Stimulated activated naive CD8-positive, alpha-beta T cell treated with anti-CD3 and anti-CD28 coated beads, Interleukin-15, Interleukin-2, amounts not matched to agents 100 ng/mL and 50 ng/mL, for 24 hours (primary cell): ENCODE measurements around the gene DNAJB11.
"Not testable (repeated sequence)": the region's sequence is repeated elsewhere in the genome, so short reads cannot be mapped to it uniquely, and the experiment has no call there.

Experiments used
- H3K27ac Mint-ChIP-seq: one replicate; pipeline ENCODE4 v1.8.0; 2021; ENCODE audit warnings: mild to moderate bottlenecking, mixed read lengths
- H3K27me3 Mint-ChIP-seq: one replicate; pipeline ENCODE4 v1.8.0; 2021; ENCODE audit warnings: mixed read lengths
- H3K36me3 Mint-ChIP-seq: one replicate; pipeline ENCODE4 v1.8.0; 2021; ENCODE audit warnings: low read depth, mixed read lengths
- H3K4me1 Mint-ChIP-seq: one replicate; pipeline ENCODE4 v1.8.0; 2021; ENCODE audit warnings: low read depth, mixed read lengths
- H3K4me3 Mint-ChIP-seq: one replicate; pipeline ENCODE4 v1.8.0; 2021; ENCODE audit warnings: mild to moderate bottlenecking, mixed read lengths
- H3K9me3 Mint-ChIP-seq: one replicate; pipeline ENCODE4 v1.8.0; 2021; ENCODE audit warnings: mixed read lengths

The DNAJB11 gene

GRCh38 chr3:186538779-186539178 lies 31.7 kb upstream of the DNAJB11 start:
- peak overlapping the region; percentile 96 for H3K27ac Mint-ChIP-seq
- no peak overlapping the region for H3K4me3 Mint-ChIP-seq
- peaks cover 78% of the 10 kb centered on the region for H3K4me1 Mint-ChIP-seq
- no peaks in the 10 kb centered on the region for H3K9me3 Mint-ChIP-seq
- no peaks in the 10 kb centered on the region for H3K27me3 Mint-ChIP-seq
- peaks cover 9% of the 10 kb centered on the region for H3K36me3 Mint-ChIP-seq

GRCh38 chr3:186540221-186540834 lies 30.2 kb upstream of the DNAJB11 start:
- H3K9me3 Mint-ChIP-seq = no peaks in the 10 kb centered on the region
- H3K27me3 Mint-ChIP-seq = no peaks in the 10 kb centered on the region
- H3K36me3 Mint-ChIP-seq = peaks cover 18% of the 10 kb centered on the region
- H3K4me3 Mint-ChIP-seq = no peak overlapping the region
- peaks cover 63% of the 10 kb centered on the region for H3K4me1 Mint-ChIP-seq
- peak overlapping the region; percentile 63 for H3K27ac Mint-ChIP-seq

- Mint-ChIP-seq H3K36me3 (peaks cover 18% of the 10 kb centered on the region), H3K27me3 (no peaks in the 10 kb centered on the region), H3K4me3 (no peak overlapping the region), H3K4me1 (peaks cover 58% of the 10 kb centered on the region), H3K9me3 (no peaks in the 10 kb centered on the region), H3K27ac (peak overlapping the region; percentile 63)
Observed at GRCh38 chr3:186540835-186541226, 29.7 kb upstream of the DNAJB11 start.

GRCh38 chr3:186544281-186544680 lies 26.2 kb upstream of the DNAJB11 start, which contains the start of gene CRYGS:
Gene CRYGS, minus strand, starts transcription at chr3:186544380. Its CDS starts 54 bp downstream, at chr3:186544326.
- no peak within 1 kb of the TSS for H3K27ac Mint-ChIP-seq

DNA sequence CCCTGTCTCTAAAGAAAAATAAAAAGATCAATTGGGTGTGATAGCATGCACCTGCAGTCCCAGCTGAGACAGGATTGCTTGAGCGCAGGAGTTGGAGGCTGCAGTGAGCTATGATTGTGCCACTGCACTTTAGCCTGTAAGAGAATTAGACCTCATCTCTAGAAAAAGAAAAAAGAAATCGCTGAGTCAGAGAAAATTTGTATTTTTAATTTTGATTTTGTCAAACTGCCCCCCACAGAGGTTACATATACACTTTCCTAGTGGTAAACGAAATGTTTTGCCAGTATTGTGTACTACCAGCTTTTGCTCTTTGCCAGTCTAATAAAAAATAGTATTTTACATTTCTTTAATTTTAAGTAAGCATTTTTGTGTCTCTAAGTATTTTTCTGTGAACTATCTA lies 21.0 kb upstream of the DNAJB11 start:
- Mint-ChIP-seq H3K27me3 (no peaks in the 10 kb centered on the region), H3K4me3 (no peak overlapping the region), H3K9me3 (no peaks in the 10 kb centered on the region), H3K4me1 (no peaks in the 10 kb centered on the region), H3K36me3 (peaks cover 55% of the 10 kb centered on the region), H3K27ac (no peak overlapping the region)

More at GRCh38 chr3:186544281-186544680, 26.2 kb upstream of the DNAJB11 start, which contains the start of gene CRYGS:
- no peaks in the 10 kb centered on the region for H3K9me3 Mint-ChIP-seq
- H3K4me1 Mint-ChIP-seq = peaks cover 24% of the 10 kb centered on the region
- no peaks in the 10 kb centered on the region for H3K27me3 Mint-ChIP-seq
- H3K36me3 Mint-ChIP-seq = peaks cover 35% of the 10 kb centered on the region
- H3K4me3 Mint-ChIP-seq = no peak within 1 kb of the TSS

DNA sequence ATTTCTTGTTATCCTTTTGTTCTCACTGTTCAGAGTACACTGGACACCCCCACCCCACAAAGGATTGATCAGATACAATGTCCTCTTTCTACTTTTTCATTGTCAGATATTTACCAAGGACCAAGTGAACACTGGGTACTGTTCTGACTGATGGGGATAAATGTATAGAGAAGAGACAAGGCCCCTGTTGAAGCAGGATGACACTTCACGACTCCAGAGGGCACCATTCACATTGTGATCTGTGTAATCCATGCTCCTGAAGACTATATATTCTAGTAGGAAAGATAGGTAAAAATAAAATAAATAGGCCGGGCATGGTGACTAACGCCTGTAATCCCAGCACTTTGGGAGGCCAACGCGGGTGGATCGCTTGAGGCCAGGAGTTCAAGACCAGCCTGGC lies 19.1 kb upstream of the DNAJB11 start:
- Mint-ChIP-seq H3K36me3 (peaks cover 64% of the 10 kb centered on the region), H3K4me3 (no peak overlapping the region), H3K4me1 (no peaks in the 10 kb centered on the region), H3K9me3 (no peaks in the 10 kb centered on the region), H3K27me3 (no peaks in the 10 kb centered on the region), H3K27ac (no peak overlapping the region)

- Mint-ChIP-seq H3K9me3 (no peaks in the 10 kb centered on the region), H3K27ac (no peak overlapping the region), H3K36me3 (peaks cover 69% of the 10 kb centered on the region), H3K4me1 (no peaks in the 10 kb centered on the region), H3K4me3 (no peak overlapping the region), H3K27me3 (no peaks in the 10 kb centered on the region)
Observed at GRCh38 chr3:186552408-186553031, 18.0 kb upstream of the DNAJB11 start.

- peaks cover 42% of the 10 kb centered on the region for H3K36me3 Mint-ChIP-seq
- H3K4me3 Mint-ChIP-seq = no peak overlapping the region
- H3K27me3 Mint-ChIP-seq = no peaks in the 10 kb centered on the region
- H3K4me1 Mint-ChIP-seq = peaks cover 74% of the 10 kb centered on the region
- no peaks in the 10 kb centered on the region for H3K9me3 Mint-ChIP-seq
- no peak overlapping the region for H3K27ac Mint-ChIP-seq
Observed at GRCh38 chr3:186564586-186564985, 5.9 kb upstream of the DNAJB11 start.

DNA sequence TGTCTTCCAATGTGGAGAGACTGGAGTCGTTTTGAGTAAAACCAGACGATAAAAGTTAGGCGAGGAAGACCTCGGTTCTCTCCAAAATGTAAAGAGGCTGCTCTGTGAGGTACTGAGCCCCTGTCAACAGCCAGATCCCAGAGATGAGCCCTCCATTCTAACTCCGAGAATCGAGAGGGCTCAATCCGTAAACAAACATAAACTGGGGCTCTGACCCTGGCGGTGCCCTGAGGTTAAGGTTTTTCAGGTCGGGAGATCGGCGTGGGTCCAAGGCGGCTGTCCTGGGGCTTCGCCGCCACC lies 3.8 kb upstream of the DNAJB11 start:
- Mint-ChIP-seq H3K9me3 (no peaks in the 10 kb centered on the region), H3K4me1 (peaks cover 70% of the 10 kb centered on the region), H3K4me3 (peak overlapping the region; percentile 99), H3K36me3 (peaks cover 36% of the 10 kb centered on the region), H3K27me3 (no peaks in the 10 kb centered on the region), H3K27ac (peak overlapping the region; percentile 88)

DNA sequence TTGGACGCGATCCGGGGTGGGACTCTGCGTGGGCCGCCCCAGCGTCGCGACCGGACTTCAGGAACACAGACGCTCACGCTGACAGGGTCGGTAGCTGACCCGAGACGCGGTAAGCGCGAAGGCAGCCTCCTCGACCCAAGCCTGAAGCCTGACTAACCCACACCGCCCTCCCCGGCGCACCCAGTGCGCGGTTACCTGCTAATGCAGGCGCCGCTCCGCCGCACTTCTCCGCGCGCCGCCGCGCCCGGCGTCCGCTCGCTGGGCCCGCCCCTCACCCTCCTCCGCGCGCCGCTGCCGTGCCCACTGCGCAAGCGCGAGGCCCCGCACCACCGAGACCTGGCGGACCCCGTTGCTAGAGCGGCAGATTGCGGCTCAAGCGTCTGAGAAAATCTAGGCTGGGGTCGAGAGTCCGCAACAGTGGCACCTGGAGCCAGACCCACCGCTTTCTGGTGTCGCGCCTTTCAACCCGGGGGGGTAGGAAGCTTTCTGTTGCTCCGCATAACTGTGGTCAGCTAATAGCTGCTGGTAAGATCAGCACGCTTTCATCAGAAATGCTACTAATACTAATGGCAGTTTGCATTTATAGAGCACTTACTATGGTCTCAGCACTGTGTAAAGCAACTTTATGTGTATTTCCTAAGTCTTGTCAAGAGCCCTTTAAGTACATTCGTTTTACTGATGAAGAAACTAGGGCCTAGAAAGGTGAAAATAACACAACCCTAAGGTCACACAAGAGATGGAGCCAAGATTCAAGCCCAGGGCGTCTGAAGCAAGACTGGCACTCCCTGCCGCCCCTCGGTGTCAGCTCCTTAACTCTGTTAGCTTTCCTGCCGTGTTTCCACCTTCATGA lies 3.2 kb upstream of the DNAJB11 start, which contains the start of gene TBCCD1:
Gene TBCCD1, minus strand, starts transcription at position 268 of the 850 bp plus-strand sequence. CDS start 3,010 bp downstream, outside the sequence.
- Mint-ChIP-seq H3K27me3 (no peaks in the 10 kb centered on the region), H3K9me3 (no peaks in the 10 kb centered on the region), H3K27ac (peak within 1 kb of the TSS; percentile 88), H3K4me3 (peak within 1 kb of the TSS; percentile 99), H3K36me3 (peaks cover 34% of the 10 kb centered on the region), H3K4me1 (peaks cover 69% of the 10 kb centered on the region)

DNA sequence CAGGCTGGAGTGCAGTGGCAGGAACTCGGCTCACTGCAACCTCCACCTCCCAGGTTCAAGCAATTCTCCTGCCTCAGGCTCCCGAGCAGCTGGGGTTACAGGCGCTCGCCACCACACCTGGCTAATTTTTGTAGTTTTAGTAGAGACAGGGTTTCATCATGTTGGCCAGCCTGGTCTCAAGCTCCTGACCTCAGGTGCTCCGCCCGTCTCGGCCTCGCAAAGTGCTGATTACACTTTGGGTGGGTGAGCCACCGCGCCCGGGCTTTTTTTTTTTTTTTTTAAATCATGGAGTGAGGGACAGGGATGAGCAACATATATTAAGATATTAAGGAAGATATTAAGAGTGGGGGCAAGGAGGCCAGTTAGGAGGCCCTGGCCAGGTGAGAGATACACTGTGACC lies 1.2 kb upstream of the DNAJB11 start:
- H3K36me3 Mint-ChIP-seq = peaks cover 34% of the 10 kb centered on the region
- H3K9me3 Mint-ChIP-seq, H3K27me3 Mint-ChIP-seq: not testable (repeated sequence)
- H3K4me1 Mint-ChIP-seq = peaks cover 71% of the 10 kb centered on the region
- H3K4me3 Mint-ChIP-seq = peak overlapping the region; percentile 99
- peak overlapping the region; percentile 94 for H3K27ac Mint-ChIP-seq

GRCh38 chr3:186569779-186570095 lies 783 bp upstream of the DNAJB11 start:
- H3K4me1 Mint-ChIP-seq = peaks cover 71% of the 10 kb centered on the region
- no peaks in the 10 kb centered on the region for H3K9me3 Mint-ChIP-seq
- H3K27ac Mint-ChIP-seq = peak overlapping the region; percentile 94
- H3K4me3 Mint-ChIP-seq = peak overlapping the region; percentile 99
- H3K27me3 Mint-ChIP-seq = no peaks in the 10 kb centered on the region
- H3K36me3 Mint-ChIP-seq = peaks cover 33% of the 10 kb centered on the region

GRCh38 chr3:186570941-186571643 lies 572 bp downstream of the DNAJB11 start:
- H3K36me3 Mint-ChIP-seq = peaks cover 44% of the 10 kb centered on the region
- peak overlapping the region; percentile 99 for H3K4me3 Mint-ChIP-seq
- H3K9me3 Mint-ChIP-seq = no peaks in the 10 kb centered on the region
- H3K4me1 Mint-ChIP-seq = peaks cover 73% of the 10 kb centered on the region
- no peaks in the 10 kb centered on the region for H3K27me3 Mint-ChIP-seq
- H3K27ac Mint-ChIP-seq = peak overlapping the region; percentile 94

GRCh38 chr3:186571644-186572013 lies 1.1 kb downstream of the DNAJB11 start:
- Mint-ChIP-seq H3K4me3 (peak overlapping the region; percentile 99), H3K27me3 (no peaks in the 10 kb centered on the region), H3K27ac (peak overlapping the region; percentile 94), H3K4me1 (peaks cover 70% of the 10 kb centered on the region), H3K36me3 (peaks cover 49% of the 10 kb centered on the region), H3K9me3 (no peaks in the 10 kb centered on the region)

DNA sequence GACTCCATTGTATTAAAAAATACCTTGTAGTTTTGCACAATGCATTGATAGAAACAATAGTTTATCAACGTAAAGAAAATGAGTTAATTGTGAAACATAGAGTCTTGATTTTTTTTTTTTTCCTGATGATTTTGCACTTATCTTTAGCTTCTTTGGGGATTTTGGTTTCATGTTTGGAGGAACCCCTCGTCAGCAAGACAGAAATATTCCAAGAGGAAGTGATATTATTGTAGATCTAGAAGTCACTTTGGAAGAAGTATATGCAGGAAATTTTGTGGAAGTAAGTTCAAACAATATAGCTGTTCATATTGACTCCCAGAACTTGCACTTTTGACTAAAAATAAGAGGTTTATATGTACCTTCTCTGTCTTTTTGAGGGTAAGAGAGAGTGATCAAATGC lies 7.0 kb downstream of the DNAJB11 start:
- Mint-ChIP-seq H3K4me1 (peaks cover 28% of the 10 kb centered on the region), H3K27ac (no peak overlapping the region), H3K4me3 (no peak overlapping the region), H3K9me3 (no peaks in the 10 kb centered on the region), H3K36me3 (peaks cover 87% of the 10 kb centered on the region), H3K27me3 (no peaks in the 10 kb centered on the region)
